HG02623 (cell line): ENCODE data around the gene OR7A17.

ENCODE experiments used
- ATAC-seq: cut with Tn5 transposase; IDR thresholded peaks from one replicate; pipeline ENCODE4 v1.9.1; 2021; ENCODE audit warnings: moderate library complexity; ENCODE audit not compliant: unreplicated experiment

The OR7A17 gene

DNA sequence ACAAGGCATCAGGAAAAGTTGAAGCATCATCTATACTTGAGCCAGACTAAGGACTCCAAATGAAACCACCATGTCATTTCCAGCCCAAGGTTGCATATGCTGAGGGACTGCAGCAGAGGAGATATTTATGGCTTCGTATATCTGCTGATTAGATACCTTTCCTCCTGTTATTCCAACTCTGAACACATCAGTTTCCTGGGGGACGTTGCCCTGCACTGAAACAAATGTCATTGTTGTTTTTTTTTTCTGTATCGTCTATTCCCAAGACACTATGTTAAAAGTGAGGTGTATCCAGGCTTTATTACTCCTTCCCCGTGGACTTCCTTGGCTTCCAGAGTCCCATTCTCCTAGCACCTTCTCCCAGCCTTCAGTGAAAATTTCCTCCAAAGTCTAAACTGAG is at the start of gene OR7A17:
Gene OR7A17, minus strand, starts transcription at position 101 of the 400 bp plus-strand sequence. CDS start 4,777 bp downstream, outside the sequence.
- ATAC-seq: no peak

DNA sequence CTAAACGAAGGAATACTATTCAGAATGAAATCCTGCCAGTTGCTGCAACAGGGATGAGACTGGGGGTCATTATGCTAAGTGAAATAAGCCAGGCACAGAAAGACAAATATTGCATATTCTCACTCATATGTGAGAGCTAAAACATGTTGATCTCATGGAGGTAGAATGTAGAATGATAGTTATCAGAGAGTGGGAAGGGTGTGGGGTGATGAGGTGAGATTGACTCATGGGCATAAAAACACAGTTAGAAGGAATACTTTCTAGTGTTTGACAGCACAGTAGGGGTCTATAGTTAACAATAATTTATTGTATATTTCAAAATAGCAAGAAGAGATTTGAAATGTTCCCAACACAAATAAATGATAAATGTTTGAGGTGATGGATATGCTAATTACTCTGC is 47.6 kb upstream of the OR7A17 start:
- ATAC-seq: no peak

DNA sequence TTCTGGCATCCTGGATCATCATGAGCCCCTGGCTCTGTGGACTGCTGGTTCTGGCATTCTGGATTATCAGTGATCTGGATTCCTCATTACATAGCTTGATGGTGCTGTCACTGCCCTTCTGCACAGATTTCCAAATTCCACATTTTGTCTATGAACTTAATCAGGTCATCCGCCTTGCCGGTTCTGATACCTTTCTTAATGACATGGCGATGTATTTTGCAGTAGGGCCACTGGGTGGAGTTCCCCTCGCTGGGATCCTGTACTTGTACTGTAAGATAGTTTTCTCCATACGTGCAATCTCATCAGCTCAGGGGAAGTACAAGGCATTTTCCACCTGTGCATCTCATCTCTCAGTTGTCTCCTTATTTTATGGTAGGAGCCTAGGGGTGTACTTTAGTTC is 30.9 kb upstream of the OR7A17 start:
- no peak for ATAC-seq

DNA sequence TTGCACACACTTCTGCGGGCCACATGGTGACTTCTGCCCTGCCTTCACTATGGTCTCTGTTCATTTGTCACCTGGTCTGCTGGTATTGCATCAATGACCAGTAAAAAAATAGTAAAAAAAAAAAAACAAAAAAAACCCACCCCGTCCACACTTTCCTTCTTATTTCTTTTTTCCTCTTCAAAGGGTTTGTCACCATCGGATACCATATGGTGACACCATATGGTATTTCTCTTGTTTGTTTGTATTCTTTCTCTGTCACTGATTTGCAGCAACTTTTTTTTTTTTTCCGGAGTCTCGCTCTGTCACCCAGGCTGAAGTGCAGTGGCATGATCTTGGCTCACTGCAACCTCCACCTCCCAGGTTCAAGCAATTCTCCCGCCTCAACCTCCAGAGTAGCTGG is 29.2 kb upstream of the OR7A17 start:
- ATAC-seq: no peak

DNA sequence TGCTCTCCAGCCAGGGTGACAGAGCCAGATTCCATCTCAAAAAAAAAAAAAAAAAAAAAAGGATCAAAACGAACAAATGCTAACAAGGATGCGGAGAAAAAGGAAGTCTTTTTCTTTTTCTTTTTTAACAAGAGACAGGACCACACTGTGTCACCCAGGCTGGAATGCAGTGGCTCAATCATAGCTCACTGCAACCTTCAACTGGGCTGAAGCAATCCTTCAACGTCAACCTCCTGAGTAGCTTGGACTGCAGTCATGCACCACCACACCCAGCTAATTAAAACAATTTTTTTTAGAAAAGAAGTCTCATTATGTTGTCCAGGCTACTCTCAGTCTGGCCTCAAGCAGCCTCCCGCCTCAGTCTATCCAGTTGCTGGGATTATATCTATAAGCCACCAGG is 20.8 kb upstream of the OR7A17 start:
- ATAC-seq: no peak

DNA sequence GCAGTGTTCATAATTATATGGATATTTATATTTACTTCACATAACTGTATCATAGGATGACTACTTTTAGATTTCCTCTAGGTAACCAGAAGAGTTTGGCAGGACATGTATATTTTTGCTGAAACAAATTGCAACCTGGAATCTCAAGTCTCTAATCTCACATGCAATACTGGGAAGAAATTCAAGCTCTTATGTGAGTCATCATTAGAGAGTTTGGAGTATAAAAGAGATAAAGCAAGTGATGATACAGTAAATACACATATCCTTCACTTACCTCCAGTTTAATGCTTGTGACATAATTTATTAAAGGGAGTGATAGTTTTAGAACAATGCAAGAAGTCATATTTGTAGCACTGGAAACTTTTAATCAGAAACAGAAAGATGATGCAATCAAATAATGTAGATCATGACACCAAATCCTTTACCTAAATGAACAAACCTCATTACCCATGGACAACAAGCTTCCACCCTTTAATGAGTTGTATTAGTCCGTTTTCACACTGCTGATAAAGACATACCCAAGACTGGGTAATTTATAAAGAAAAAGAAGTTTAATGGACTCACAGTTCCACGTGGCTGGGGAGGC is 15.8 kb upstream of the OR7A17 start:
- ATAC-seq: no peak

DNA sequence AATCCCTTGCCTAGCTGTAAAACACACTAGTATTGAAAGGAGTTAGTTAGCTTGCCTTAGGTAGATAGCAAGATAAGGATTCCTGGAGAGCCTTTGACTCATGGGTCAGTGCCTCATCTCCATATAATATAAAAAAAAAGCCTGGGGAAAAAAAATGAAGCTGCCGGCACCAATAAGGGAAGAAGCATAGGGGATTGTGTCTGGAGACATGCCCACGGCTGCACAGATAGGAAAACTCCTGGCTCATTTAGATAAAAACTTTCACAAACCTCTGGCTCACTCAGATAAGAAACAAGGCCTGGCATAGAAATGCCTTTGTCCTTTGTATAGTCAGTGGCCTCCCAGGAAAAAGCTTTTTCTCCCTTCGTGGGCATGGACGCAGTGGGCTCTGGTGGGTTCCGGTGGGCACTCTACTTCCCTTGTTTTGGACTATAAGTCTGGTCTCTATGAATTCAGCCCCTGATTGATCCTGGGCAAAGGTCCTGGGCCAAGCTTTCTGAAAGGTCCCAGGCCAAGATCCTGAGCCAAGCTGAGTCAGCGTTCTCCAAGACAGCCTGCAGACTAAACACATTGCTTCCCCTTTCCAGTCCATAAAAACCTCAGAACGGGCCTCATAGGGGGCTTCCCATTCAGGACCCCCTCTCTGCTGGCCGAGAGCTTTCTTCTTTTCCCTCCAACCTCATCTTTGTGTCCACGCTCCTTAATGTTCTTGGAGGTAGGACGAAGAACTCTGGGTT is 4.9 kb upstream of the OR7A17 start:
- no peak for ATAC-seq

DNA sequence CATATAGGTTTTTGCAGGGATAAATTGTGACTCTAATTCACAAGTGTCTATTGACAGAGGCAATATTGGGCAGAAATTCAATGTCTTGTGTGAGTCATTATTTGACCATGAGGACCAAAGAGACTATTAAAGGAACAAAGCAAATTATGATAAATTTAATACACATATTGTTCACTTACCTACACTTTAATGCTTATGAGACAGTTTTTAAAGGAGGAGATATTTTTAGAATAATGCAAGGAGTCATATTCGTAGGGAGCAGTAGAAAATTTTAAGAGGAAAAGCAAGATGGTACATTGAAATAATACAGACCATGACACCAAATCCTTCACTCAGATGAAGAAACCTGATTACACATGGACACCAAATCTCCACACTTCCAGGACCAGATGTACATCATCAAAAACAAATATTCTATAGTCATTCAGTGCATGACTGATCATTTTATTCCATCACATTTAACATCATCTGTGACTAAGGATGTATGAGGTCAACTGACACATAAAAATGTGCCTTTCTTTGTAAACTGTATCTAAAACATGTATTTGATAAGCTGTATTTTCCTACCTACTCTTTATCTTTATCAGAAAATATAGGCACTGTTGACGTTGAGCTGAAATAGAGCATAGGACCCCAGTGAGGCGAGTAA is 4.2 kb upstream of the OR7A17 start:
- ATAC-seq: no peak

DNA sequence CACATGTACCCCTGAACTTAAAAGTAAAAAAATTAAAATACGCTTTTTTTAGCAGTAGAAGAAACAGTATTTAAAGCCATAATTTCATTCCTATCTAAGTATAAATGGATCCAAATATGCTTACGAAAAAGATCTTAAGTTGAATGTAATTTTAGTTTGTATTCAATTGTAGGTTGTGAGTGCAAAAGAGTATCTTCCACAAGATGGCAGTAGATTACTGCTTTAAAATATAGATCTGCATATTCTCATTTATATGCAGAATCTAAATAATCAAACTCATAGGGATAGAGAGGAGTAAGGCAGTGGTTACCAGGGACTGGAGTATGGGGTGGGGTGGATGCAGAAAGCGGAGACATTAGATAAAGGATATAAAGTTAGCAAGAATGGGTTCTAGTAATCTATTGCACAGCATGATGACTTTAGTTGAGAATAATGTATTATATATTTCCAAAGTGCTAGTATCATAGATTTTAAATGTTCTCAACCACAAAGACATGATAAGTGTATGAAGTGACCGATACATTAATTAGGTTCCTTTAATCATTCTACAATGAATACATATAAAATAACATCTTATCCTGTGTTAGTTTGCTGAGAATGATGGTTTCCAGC is 14.2 kb downstream of the OR7A17 start:
- no peak for ATAC-seq

DNA sequence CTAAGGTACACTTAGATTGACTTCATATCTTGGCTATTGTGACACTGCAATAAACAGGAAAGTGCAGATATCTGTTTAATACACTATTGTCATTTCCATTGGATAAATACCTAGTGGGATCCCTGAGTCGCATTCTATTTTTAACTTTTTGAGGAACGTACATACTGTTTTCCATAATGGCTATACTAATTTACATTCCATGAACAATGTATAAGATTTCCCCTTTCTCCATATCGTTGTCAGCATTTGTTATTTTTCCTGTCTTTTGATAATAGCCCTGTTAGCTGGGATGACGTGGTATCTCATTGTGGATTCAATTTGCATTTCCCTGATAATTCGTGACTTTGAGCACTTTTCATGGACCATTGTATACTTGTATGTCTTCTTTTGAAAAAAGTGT is 17.4 kb downstream of the OR7A17 start:
- no peak for ATAC-seq

DNA sequence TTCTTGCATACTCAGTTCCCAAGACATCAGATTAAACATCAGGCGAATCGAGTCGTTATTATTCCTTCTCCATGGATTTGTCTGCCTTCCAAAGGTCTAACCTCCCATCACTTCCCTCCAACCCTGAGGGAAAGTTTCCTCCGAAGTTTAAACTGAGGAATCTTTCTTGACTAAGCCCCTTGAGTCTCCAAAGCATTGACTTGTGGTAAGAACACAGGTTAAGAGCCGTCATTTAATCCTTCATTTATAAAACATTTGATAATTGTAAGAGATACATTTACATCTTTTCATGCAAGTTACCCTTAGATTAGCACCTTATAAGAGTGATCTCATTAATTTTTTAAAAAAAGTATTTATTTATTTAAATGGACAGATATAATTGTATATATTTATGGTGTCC is 37.1 kb downstream of the OR7A17 start, which contains the start of gene OR7A10:
Gene OR7A10, minus strand, starts transcription at position 101 of the 400 bp plus-strand sequence. CDS start 7,045 bp downstream, outside the sequence.
- no peak for ATAC-seq

DNA sequence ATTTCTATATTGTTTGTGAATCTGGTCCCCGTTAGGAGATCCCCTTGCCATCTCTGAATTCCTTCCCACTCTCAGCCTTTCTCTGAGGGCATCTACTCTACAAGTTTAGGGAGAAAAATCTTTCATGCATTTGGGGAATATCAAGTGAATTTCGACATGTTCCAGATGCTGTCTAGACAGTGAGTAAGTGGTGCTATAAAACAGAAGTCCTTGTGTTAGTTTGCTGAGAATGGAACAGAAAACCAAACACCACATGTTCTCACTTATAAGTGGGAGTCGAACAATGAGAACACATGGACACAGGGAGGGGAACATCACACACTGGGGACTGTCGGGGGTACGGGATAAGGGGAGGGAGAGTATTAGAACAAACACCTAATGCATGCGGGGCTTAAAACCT is 42.4 kb downstream of the OR7A17 start:
- no peak for ATAC-seq

DNA sequence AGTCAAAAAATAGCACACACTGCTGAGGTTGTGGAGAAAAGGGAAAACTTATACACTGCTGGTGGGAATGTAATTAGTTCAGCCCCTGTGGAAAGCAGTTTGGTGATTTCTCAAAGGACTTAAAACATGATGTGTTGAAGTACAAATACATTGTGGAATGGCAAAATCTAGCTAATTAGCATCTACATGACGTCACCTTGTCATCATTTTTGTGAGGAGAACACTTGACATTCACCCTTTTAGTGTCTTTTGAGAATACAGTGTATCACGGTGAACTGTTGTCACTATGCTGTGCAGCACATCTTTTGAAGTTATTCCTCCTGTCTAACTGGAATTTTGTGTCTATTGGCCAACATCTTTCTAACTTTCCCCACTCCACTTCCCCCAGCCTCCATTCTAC is 42.8 kb downstream of the OR7A17 start:
- no peak for ATAC-seq

DNA sequence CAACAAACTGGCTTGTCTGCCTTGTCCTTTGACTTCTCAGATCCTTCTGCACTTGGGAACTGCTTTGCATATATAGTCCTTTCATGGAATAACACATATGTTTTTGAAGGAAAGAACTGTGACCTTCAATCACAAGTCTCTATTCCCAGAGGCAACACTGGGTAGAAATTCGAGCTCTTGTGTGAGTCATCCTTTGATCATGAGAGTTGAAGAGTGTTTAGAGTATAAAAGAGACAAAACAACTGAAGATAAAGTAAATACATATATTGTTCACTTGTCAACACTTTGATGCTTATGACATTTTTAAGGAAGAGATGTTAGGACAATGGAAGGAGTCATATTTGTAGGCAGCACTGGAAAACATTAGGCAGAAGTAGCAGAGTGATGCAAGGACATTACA is 45.7 kb downstream of the OR7A17 start:
- no peak for ATAC-seq

DNA sequence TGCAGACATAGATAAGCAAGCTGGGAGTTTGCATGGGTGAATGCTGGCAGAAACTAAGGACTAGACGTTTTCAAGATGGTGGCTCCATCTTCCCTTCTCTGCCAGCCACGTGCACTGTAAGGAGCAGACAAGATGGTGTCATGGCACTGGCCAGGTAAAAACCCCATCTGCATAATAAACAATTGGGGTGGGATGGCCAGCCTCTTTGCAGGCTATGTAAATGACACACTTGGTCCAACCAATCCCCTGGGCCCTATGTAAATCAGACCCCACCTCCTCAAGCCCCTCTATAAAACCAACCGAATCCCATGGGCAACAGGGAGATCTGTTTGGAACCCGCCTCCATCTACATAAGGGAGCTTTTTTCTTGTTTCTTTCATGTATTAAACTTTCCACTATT is 48.5 kb downstream of the OR7A17 start:
- no peak for ATAC-seq

DNA sequence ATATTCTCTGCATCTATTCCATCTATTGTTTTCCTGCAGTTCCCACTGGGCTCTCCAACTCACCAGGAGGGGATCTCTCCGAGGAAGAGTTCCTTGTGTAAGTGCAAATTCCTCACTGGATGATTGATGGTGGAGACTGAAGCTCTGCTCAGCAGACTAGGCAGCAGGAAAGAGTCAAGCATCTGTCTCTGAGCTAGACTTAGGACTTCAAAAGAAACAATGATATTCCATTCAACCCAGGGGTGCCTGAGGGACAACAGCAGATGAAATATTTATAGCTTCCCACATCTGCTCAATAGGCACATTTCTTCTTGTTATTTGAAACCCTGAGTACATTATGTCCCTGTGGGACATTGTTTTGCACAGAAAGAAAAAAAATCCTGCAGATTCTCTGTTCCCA is 50.9 kb downstream of the OR7A17 start, which contains the start of the genes OR7A5 and OR7C1:
Gene OR7A5, minus strand, starts transcription at position 175 of the 400 bp plus-strand sequence. CDS start 6,944 bp downstream, outside the sequence.
Gene OR7C1, minus strand, starts transcription at position 175 of the 400 bp plus-strand sequence. CDS start 35,049 bp downstream, outside the sequence.
- ATAC-seq: no peak

DNA sequence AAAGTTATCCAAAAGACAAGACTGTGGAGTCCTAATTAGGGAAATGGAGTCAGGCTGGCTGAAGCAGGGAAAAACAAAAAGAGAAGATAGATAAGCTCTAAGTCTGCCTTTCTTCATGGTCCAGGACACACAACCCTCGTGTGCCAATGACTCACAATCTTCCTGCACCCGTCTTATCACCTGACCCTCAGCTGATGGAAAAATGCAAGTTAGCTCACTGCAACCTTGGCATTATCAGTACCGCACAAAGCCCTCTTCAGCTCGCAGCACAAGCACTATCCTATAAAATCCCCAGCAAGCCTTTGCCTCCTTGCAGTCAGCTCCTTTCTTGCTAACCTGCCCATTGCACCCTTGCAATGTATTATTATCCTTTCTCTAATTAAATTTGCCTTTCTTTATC is 55.2 kb downstream of the OR7A17 start:
- no peak for ATAC-seq
